ENCODE measurements around the gene VAPA. TPM values are rescaled to one million over a fixed set of nuclear protein-coding genes. Genes with fewer than 3 reads are reported as not detected.
"Not testable (repeated sequence)": the region's sequence is repeated elsewhere in the genome, so short reads cannot be mapped to it uniquely, and the experiment has no call there.

Gene VAPA
- total RNA-seq, 1 donor from 2014 or later = 169 TPM

DNA sequence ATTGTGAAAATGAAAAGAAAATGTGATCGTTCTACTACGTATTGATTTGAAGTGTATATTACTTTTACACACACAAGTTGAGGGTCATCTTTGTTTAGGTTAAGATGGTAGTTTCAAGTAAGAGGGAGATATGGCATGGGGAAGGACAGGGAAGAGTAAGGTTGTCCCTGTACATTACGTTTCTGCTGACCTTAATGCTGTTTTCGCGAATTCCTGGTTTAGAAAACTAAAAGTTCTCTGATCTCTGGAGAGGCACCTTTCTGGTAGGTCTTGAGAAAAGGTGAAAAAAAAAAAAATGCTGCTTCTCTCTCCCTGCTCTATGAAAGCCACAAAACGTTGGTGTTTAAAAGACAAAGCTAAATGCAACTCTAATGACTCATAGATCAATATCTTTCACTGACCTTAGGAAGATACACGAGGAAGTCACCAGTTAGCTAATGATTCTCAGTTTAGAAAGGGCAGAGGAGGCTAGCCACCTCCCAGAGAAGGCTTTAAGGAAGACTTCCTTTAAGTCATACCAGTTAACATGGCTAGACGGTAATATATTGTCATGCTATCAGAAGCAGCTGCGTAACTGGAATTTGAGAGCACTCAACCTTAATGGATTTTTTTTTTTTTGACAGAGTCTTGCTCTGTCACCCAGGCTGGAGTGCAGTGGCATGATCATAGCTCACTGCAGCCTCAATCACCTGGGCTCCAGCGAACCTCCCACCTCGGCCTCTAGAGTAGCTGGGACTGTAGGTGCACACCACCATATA is 14.8 kb upstream of the VAPA start:
- no peaks in the 10 kb centered on the region for H3K36me3 ChIP-seq (ENCODE audit: control insufficient read depth, insufficient read depth, low read length)
- no peaks in the 10 kb centered on the region for H3K27me3 ChIP-seq (ENCODE audit: control insufficient read depth, insufficient read depth, low read length)
- DNase-seq (ENCODE audit: low read depth) = peak; percentile 62
- TF ChIP-seq, protein P1, sequence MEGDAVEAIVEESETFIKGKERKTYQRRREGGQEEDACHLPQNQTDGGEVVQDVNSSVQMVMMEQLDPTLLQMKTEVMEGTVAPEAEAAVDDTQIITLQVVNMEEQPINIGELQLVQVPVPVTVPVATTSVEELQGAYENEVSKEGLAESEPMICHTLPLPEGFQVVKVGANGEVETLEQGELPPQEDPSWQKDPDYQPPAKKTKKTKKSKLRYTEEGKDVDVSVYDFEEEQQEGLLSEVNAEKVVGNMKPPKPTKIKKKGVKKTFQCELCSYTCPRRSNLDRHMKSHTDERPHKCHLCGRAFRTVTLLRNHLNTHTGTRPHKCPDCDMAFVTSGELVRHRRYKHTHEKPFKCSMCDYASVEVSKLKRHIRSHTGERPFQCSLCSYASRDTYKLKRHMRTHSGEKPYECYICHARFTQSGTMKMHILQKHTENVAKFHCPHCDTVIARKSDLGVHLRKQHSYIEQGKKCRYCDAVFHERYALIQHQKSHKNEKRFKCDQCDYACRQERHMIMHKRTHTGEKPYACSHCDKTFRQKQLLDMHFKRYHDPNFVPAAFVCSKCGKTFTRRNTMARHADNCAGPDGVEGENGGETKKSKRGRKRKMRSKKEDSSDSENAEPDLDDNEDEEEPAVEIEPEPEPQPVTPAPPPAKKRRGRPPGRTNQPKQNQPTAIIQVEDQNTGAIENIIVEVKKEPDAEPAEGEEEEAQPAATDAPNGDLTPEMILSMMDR (IDR thresholded peaks at IDR 0.05; ENCODE audit: insufficient read depth, low read length, poor library complexity, severe bottlenecking) = no peak
- no peak overlapping the region for H3K4me3 ChIP-seq (ENCODE audit: low read depth, low read length)

DNA sequence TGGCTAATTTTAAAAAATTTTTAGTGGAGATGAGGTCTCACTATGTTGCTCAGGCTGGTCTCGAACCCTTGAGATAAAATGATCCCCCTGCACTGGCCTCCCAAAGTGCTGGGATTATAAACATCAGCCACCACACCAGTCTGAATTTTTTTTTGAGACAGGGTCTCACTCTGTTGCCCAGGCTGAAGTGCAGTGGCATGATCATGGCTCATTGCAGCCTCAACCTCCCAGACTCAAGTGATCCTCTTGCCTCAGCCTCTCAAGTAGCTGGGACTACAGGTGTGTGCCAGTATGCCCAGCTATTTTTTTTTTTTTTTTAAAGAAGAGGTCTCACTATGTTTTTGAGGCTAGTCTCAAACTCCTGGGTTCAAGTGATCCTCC is 14.3 kb upstream of the VAPA start:
- DNase-seq (ENCODE audit: low read depth); H3K36me3 ChIP-seq (ENCODE audit: control insufficient read depth, insufficient read depth, low read length); H3K27me3 ChIP-seq (ENCODE audit: control insufficient read depth, insufficient read depth, low read length); H3K4me3 ChIP-seq (ENCODE audit: low read depth, low read length): not testable (repeated sequence)

DNA sequence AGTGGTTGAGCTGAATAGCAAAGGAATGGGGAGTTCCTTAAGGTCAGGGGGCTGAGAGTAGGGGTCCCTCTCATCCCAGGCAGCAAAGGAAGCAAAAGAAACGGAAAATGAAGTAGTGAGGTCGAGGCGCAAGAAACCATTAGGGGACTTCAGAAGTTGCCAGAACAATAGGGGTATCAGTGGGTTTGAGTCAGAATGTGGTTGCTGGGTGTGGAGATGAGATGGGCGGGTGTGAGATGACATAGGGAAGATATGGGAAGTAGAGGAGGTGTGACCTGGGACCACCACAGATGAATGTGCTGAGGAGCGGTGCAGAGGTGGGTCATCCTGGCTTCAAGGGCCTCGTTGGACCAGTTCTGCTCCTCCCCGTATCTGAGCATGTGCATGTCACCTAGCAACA is 13.1 kb upstream of the VAPA start:
- H3K36me3 ChIP-seq (ENCODE audit: control insufficient read depth, insufficient read depth, low read length) = no peaks in the 10 kb centered on the region
- no peak overlapping the region for H3K4me3 ChIP-seq (ENCODE audit: low read depth, low read length)
- no peak for DNase-seq (ENCODE audit: low read depth)
- H3K27me3 ChIP-seq (ENCODE audit: control insufficient read depth, insufficient read depth, low read length) = no peaks in the 10 kb centered on the region
- TF ChIP-seq, protein P1 (IDR thresholded peaks at IDR 0.05; ENCODE audit: insufficient read depth, low read length, poor library complexity, severe bottlenecking) = no peak

DNA sequence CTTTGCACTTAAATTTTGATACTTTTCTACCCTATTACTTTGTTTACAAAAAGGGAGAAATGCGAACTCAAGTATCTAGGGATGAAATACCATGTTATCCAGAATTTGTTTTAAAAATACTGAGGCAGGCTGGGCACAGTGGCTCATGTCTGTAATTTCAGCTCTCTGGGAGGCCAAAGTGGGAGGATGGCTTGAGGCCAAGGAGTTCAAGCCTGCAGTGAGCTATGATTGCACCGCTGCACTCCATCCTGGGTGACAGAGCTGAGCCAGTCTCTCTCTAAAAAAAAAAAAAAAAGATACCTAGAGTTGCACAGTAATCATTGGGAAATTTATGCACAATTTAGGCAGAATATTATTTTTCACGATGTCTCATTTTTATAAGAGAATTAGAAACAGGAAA is 12.4 kb upstream of the VAPA start:
- no peaks in the 10 kb centered on the region for H3K36me3 ChIP-seq (ENCODE audit: control insufficient read depth, insufficient read depth, low read length)
- no peak overlapping the region for H3K4me3 ChIP-seq (ENCODE audit: low read depth, low read length)
- DNase-seq (ENCODE audit: low read depth) = no peak
- no peaks in the 10 kb centered on the region for H3K27me3 ChIP-seq (ENCODE audit: control insufficient read depth, insufficient read depth, low read length)
- TF ChIP-seq, protein P1 (IDR thresholded peaks at IDR 0.05; ENCODE audit: insufficient read depth, low read length, poor library complexity, severe bottlenecking) = no peak

DNA sequence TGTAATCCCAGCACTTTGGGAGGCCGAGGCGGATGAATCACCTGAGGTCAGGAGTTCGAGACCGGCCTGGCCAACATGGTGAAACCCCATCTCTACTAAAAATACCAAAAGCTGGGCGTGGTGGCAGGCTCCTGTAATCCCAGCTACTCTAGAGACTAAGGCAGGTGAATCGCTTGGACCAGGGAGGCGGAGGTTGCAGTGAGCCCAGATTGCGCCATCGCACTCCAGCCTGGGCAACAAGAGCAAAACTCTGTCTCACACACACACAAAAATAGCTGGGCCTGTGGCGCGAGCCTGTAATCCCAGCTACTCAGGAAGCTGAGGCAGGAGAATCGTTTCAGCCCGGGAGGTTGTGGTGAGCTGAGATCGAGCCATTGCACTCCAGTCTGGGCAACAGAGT is 11.6 kb upstream of the VAPA start:
- H3K27me3 ChIP-seq (ENCODE audit: control insufficient read depth, insufficient read depth, low read length); H3K36me3 ChIP-seq (ENCODE audit: control insufficient read depth, insufficient read depth, low read length); H3K4me3 ChIP-seq (ENCODE audit: low read depth, low read length); DNase-seq (ENCODE audit: low read depth): not testable (repeated sequence)

DNA sequence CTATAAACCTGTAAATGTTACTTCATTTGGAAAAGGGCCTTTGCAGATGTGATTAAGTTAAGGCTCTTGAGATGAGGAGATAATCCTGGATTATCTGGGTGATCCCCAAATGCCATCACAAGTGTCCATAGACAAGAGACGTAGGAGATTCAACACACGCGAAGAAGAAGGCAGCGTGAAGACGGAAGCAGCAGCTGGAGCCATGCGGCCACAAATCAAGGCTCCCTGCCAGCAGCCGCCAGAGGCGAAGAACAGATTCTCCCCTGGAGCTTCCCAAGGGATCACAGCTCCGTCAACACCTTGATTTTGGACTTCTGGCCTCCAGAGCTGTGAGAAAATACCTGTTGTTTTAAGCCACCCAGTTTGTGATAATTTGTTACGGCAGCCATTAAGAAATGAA is 11.0 kb upstream of the VAPA start:
- no peak for DNase-seq (ENCODE audit: low read depth)
- TF ChIP-seq, protein P1 (IDR thresholded peaks at IDR 0.05; ENCODE audit: insufficient read depth, low read length, poor library complexity, severe bottlenecking) = no peak
- H3K4me3 ChIP-seq (ENCODE audit: low read depth, low read length) = no peak overlapping the region
- H3K27me3 ChIP-seq (ENCODE audit: control insufficient read depth, insufficient read depth, low read length) = no peaks in the 10 kb centered on the region
- no peaks in the 10 kb centered on the region for H3K36me3 ChIP-seq (ENCODE audit: control insufficient read depth, insufficient read depth, low read length)

DNA sequence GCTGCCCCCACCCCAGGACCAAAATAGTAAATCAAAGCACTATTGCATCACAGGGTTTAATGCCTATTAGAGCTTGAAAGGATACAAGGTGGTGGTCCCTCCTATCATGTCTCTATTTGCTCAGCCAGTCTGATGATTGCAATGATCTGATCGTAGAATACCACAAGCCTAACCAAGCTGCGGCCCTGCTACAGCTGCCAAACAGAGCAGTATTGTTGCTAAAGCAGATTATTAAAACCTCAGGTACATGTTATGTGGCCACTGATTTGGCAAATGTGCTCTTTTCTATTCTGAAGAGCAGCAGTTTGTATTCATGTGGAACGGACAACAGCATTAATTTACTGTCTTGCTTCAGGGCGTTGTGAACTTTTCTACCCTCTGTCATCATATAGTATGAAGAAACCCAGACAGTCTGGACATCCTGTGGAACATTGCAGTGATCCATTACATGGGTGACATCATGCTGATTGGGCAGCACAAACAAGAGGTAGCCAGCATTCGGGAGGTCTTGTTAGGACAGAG is 8.4 kb upstream of the VAPA start:
- H3K27me3 ChIP-seq (ENCODE audit: control insufficient read depth, insufficient read depth, low read length) = no peaks in the 10 kb centered on the region
- no peak overlapping the region for H3K4me3 ChIP-seq (ENCODE audit: low read depth, low read length)
- TF ChIP-seq, protein P1 (IDR thresholded peaks at IDR 0.05; ENCODE audit: insufficient read depth, low read length, poor library complexity, severe bottlenecking) = no peak
- peak; percentile 73 for DNase-seq (ENCODE audit: low read depth)
- H3K36me3 ChIP-seq (ENCODE audit: control insufficient read depth, insufficient read depth, low read length) = no peaks in the 10 kb centered on the region
